A673 (cell line): Measurements from ENCODE around the gene SRSF7. TPM values are rescaled to one million over a fixed set of nuclear protein-coding genes. Genes with fewer than 3 reads are reported as not detected.
"Not testable (repeated sequence)": the region's sequence is repeated elsewhere in the genome, so short reads cannot be mapped to it uniquely, and the experiment has no call there.

Experiments used
- BruUV-seq: library from RNA; stranded (reverse); fragments of 400-500 nt; replicated peaks from 2 replicates; lab custom pipeline; 2021; lab: Mats Ljungman, UMichigan
- CTCF ChIA-PET: fragments of 300-600 bp; sonication (Branson Sonifier 250); formaldehyde crosslinking; loops from one replicate; lab custom pipeline; 2022; ENCODE audit warnings: antibody characterized with exemption; lab: Charles Lee
- POLR2A ChIA-PET: fragments of 300-600 bp; sonication (Branson Sonifier 250); formaldehyde crosslinking; loops from one replicate; lab custom pipeline; 2022; ENCODE audit warnings: antibody characterized with exemption; ENCODE audit not compliant: low non-redundant PET; lab: Charles Lee
- DNase-seq: peaks from one replicate; pipeline ENCODE4 v3.0.0-alpha.2; 2015; ENCODE audit warnings: low spot score
- H3K27ac ChIP-seq: fragments of 200-600 bp; sonication (generic); 2 replicates; pipeline ENCODE4 v1.5.1; 2016; ENCODE audit warnings: mixed run types, low read depth, mild to moderate bottlenecking, mixed read lengths, antibody characterized with exemption, low read length; ENCODE audit not compliant: poor library complexity, severe bottlenecking
- H3K27me3 ChIP-seq: fragments of 200-600 bp; sonication (generic); replicated peaks from 2 replicates; pipeline ENCODE4 v1.6.1; 2017; ENCODE audit warnings: mixed run types, low read depth, mild to moderate bottlenecking, mixed read lengths, antibody characterized with exemption, low read length; ENCODE audit not compliant: insufficient read depth, poor library complexity
- H3K36me3 ChIP-seq: fragments of 200-600 bp; sonication (generic); 2 replicates; pipeline ENCODE4 v1.6.1; 2016; ENCODE audit warnings: mixed run types, mild to moderate bottlenecking, mixed read lengths, antibody characterized with exemption, low read length; ENCODE audit not compliant: insufficient read depth, poor library complexity, severe bottlenecking
- H3K4me1 ChIP-seq: fragments of 200-600 bp; sonication (generic); 2 replicates; pipeline ENCODE4 v1.6.1; 2017; ENCODE audit warnings: mixed run types, mild to moderate bottlenecking, mixed read lengths, antibody characterized with exemption, low read length; ENCODE audit not compliant: insufficient read depth, poor library complexity, severe bottlenecking
- H3K4me3 ChIP-seq: fragments of 200-600 bp; sonication (generic); 2 replicates; pipeline ENCODE4 v1.5.1; 2016; ENCODE audit warnings: low read depth, mixed run types, mild to moderate bottlenecking, mixed read lengths, low read length; ENCODE audit not compliant: poor library complexity, severe bottlenecking
- H3K9me3 ChIP-seq: fragments of 200-600 bp; sonication (generic); 2 replicates; pipeline ENCODE4 v1.6.1; 2016; ENCODE audit warnings: mixed run types, low read depth, mild to moderate bottlenecking, mixed read lengths, antibody characterized with exemption, low read length; ENCODE audit not compliant: poor library complexity, severe bottlenecking
- EZH2 ChIP-seq: fragments of 200-600 bp; sonication (generic); IDR thresholded peaks from 2 replicates; pipeline ENCODE4 v1.6.1; 2017; ENCODE audit warnings: borderline replicate concordance, low read depth, mild to moderate bottlenecking, mixed read lengths, antibody characterized with exemption, low read length; ENCODE audit not compliant: poor library complexity, severe bottlenecking
- intact Hi-C: fragments of 100-400 bp; cut with micrococcal nuclease; formaldehyde crosslinking; loops from one replicate; pipeline ENCODE4 v1.10.0; 2022; ENCODE audit not compliant: unreplicated experiment
- total RNA-seq: library from RNA; stranded (reverse); gene quantifications from 2 replicates; pipeline ENCODE4 v1.2.3, GENCODE V29; 2021
- TF ChIP-seq, protein P1 (sequence below): fragments of 300-800, 200-600 bp; sonication (generic); conservative IDR thresholded peaks from 2 replicates; pipeline ENCODE4 v1.5.1; 2017; ENCODE audit warnings: low read depth, mild to moderate bottlenecking, antibody characterized with exemption, low read length, moderate library complexity, mixed read lengths

The SRSF7 gene
- total RNA-seq, 1 experiment from 2014 or later = 355 TPM

DNA sequence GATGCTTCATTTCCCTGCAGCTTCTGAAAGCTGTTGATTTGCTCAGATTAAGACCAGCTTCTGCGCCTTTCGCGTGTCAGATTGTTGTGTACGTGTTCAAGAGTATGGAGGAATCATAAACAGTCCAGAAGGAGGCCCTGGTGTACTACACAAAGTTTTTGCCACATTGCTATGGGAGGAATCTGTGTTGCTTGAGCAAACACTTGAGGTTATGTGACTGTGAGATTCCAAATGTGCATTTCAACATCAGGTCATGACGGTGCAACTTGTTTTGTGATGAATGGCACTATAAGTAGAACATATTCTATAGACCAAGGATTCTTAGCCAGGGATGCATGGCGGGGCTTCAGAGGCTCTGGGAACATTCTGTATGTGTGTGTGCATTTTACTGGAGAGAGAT is 35.0 kb downstream of the SRSF7 start:
- intact Hi-C loops = no loop called here
- POLR2A ChIA-PET = no interaction called here
- H3K4me3 ChIP-seq = no peak overlapping the region

GRCh38 chr2:38714941-38715340 is 36.2 kb downstream of the SRSF7 start:
- H3K36me3 ChIP-seq, H3K27me3 ChIP-seq, H3K4me3 ChIP-seq, DNase-seq, intact Hi-C loops, H3K9me3 ChIP-seq, POLR2A ChIA-PET, H3K27ac ChIP-seq, CTCF ChIA-PET, BruUV-seq, H3K4me1 ChIP-seq: not testable (repeated sequence)

More for the DNA sequence above, 35.0 kb downstream of the SRSF7 start:
- no peaks in the 10 kb centered on the region for H3K4me1 ChIP-seq
- no peak for DNase-seq
- BruUV-seq = no TSS peak
- no peak for TF ChIP-seq EZH2
- CTCF ChIA-PET = no interaction called here
- no peaks in the 10 kb centered on the region for H3K36me3 ChIP-seq
- no peaks in the 10 kb centered on the region for H3K27me3 ChIP-seq
- H3K9me3 ChIP-seq = no peaks in the 10 kb centered on the region
- no peak overlapping the region for H3K27ac ChIP-seq

DNA sequence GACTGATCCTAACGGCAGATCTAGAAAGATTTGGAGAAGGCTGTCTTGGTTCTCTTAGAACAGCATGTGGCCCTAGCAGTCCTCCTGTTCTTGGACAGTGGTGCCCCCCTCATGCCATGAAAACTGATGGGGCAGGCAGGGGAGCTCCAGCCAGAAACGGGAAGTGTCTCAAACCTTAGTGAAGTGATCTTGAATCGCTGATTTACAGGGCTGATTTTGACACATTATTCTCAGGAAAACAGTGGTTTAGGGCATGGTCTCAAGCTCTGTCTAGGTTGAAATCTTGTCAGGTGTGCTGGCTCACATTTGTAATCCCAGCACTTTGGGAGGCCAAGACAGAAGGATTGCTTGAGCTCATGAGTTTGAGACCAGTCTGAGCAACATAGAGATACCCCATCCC is 37.8 kb downstream of the SRSF7 start:
- TF ChIP-seq, protein P1, sequence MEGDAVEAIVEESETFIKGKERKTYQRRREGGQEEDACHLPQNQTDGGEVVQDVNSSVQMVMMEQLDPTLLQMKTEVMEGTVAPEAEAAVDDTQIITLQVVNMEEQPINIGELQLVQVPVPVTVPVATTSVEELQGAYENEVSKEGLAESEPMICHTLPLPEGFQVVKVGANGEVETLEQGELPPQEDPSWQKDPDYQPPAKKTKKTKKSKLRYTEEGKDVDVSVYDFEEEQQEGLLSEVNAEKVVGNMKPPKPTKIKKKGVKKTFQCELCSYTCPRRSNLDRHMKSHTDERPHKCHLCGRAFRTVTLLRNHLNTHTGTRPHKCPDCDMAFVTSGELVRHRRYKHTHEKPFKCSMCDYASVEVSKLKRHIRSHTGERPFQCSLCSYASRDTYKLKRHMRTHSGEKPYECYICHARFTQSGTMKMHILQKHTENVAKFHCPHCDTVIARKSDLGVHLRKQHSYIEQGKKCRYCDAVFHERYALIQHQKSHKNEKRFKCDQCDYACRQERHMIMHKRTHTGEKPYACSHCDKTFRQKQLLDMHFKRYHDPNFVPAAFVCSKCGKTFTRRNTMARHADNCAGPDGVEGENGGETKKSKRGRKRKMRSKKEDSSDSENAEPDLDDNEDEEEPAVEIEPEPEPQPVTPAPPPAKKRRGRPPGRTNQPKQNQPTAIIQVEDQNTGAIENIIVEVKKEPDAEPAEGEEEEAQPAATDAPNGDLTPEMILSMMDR = no peak
- no peak for TF ChIP-seq EZH2
- Histone ChIP-seq H3K4me1 (no peaks in the 10 kb centered on the region), H3K36me3 (no peaks in the 10 kb centered on the region), H3K27me3 (no peaks in the 10 kb centered on the region), H3K27ac (no peak overlapping the region), H3K9me3 (no peaks in the 10 kb centered on the region), H3K4me3 (no peak overlapping the region)
- DNase-seq = no peak
- ChIA-PET CTCF (no interaction called here), POLR2A (no interaction called here)
- intact Hi-C loops = no loop called here
- BruUV-seq = no TSS peak

GRCh38 chr2:38712871-38713270 is 38.3 kb downstream of the SRSF7 start:
- no TSS peak for BruUV-seq
- intact Hi-C loops = no loop called here
- Histone ChIP-seq H3K36me3 (no peaks in the 10 kb centered on the region), H3K27me3 (no peaks in the 10 kb centered on the region), H3K4me1 (no peaks in the 10 kb centered on the region), H3K27ac (no peak overlapping the region), H3K9me3 (no peaks in the 10 kb centered on the region), H3K4me3 (no peak overlapping the region)
- TF ChIP-seq, protein P1 = no peak
- no peak for TF ChIP-seq EZH2
- no peak for DNase-seq
- CTCF ChIA-PET = no interaction called here
- POLR2A ChIA-PET = no interaction called here
